Ramos (cell line): ENCODE results near the gene TUSC2.

Source experiments
- in situ Hi-C: fragments of 300-500 bp; cut with MboI; formaldehyde crosslinking; loops from one replicate; pipeline ENCODE4 v1.14.3; 2022; ENCODE audit warnings: low sequenced_read_pairs; ENCODE audit not compliant: unreplicated experiment

The TUSC2 gene

GRCh38 chr3:50338965-50339364 is 10.9 kb upstream of the TUSC2 start:
- in situ Hi-C loops = no loop called here

- in situ Hi-C loops = no loop called here
These were observed 9.3 kb upstream of the TUSC2 start for GRCh38 chr3:50337175-50337861.

DNA sequence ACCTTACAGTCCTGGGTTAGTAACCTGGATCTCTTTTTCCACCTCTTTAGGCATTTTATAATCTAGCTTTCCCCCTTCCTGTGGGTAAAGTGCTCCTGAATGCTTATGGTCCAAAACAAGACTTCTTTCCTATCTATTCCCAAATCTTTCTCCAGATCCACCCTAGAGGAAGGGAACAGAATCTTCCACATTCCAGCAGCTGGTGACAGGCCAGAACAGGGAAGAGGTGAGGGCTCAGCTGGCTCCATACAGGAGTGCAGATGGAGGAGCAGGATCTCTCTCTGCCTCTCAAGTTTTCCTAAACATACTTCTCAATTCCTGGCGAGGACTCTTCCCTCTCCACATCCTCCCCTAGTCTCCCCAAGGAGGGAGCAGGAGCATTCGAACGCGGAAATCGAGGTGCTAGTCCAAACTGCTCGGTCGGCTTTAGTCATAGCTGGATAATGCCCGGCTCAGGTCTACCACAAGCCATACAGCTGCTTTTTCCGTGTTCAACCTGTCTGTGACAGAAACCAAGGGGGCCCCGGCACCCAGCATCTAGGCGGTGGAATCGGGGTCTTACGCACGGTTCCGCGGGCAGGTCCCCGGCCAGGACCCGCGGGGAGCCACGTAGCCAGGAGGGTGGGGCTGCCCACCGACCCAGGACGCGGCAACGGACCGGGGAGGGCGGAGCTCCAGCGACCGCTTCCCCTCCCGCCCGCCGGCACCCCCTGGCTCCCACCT is 8.6 kb upstream of the TUSC2 start:
- in situ Hi-C loops = no loop called here

- in situ Hi-C loops = no loop called here
These were observed 6.5 kb upstream of the TUSC2 start for GRCh38 chr3:50334339-50335075.

DNA sequence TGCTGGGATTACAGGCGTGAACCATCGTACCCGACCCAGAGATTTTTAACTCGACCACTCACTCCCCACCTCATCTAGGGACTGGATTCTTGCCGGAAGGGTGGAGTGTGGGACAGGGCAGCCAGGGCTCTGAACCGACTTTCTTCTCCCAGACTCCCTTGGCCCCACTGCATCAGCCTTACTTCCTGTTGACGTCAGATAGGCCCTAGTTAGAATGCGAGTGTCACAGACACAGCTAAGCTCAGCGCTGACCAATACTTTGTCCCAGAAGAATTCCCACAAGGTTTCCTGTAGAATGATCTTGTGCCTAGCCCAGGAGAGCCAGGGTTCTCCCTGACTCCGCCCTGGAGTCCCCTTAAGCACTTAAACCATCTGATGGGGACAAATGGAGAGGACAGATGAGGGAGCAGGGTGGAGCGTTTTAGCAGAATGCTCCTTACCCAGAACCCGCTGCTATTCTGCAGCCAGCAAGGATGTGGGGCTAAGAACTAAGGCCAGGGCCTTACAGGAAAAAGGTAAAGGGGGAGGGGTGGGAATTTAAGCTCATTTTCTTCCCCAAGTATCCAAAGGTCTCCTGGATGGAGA is 5.8 kb upstream of the TUSC2 start:
- in situ Hi-C loops = no loop called here

GRCh38 chr3:50331364-50331907 is 3.4 kb upstream of the TUSC2 start:
- in situ Hi-C loops = no loop called here

DNA sequence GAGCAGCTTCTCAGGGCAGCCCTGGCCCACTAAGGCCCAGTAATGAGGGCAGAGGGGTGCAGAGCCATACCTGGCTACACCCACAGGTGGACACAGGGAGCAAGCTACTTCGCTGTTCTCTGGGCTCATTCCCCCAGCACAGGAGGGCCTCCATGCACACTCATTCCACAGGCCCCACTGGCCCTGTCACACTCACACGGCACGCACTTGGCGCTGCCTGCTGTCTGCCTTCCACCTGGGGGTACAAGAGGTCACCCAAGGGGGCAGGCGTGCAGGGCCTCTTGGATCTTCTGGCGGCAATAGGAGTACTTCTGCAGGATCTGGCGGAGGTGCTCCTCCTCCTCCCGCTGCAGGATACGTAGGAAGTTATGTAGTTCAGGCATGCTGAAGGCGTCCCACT is 2.3 kb upstream of the TUSC2 start:
- in situ Hi-C loops = no loop called here

DNA sequence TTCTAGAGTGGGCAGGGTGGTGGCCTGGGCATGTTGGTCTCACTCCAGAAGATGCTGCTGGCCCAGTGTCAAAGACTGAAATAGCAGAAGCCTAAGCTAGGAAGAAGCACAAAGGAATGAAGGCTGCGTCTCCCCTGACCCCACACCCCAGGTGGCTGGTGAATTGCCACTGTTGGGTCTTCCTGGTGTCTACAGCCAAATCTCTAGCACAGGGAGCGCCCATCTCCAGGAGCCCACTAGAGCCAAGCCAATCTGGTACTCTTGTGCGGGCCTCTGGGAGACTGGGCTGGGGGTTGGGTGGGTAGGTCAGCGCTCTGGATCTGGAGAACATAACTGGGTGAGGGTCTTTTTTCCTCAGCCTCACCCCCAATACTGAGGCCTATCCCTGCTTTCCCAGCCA is 894 bp downstream of the TUSC2 start:
- in situ Hi-C loops = no loop called here

DNA sequence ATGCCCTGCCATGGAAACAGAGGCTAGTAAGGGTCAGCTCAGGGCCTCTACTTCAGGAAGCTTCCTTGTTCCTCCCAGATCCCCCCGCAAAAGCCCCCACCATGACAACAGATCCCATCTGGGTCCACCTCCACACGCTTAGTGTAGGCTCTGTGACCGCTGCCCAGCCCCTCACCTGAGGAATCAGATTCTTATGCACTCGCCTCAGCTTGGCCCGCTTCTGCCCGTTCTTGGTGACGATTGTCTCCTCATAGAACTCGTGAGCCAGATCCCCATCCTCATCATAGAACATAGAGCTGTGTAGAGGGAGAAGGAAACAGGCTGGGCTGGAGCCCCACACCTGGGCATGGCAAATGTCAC is 1.9 kb downstream of the TUSC2 start:
- in situ Hi-C loops = no loop called here

DNA sequence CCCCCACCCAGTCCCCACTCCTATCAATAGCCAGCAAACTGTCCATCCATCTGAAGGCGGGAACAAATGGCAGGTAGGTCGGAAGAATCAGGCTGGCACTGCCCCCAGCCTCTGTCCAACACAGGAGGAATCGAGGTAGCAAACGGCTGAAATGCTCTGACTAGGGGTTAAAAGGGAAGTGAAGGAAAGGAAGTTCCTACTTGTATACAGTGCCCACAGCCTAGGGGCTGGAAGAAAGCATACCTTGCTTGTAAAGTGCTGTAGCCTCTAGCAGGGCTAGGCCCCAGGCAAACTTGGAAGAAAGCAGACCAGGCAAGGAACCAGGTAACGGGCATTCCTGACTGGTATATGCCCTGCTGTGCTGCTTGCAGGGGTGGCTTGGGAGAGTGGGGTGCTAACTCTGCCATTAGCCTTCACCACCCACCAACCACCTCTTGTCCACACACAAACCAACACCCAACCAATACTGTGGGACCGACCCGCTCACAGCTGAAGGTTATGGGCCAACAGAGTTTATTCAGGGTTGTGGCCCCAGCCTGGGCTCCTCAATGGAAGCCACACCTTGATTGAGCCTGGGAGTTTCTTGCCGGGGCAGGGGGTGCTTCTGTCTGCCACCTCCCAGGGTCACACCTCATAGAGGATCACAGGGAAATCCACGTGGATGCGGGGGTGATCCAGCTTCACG is 2.4 kb downstream of the TUSC2 start:
- in situ Hi-C loops = no loop called here

GRCh38 chr3:50325113-50325480 is 2.9 kb downstream of the TUSC2 start:
- in situ Hi-C loops = no loop called here

DNA sequence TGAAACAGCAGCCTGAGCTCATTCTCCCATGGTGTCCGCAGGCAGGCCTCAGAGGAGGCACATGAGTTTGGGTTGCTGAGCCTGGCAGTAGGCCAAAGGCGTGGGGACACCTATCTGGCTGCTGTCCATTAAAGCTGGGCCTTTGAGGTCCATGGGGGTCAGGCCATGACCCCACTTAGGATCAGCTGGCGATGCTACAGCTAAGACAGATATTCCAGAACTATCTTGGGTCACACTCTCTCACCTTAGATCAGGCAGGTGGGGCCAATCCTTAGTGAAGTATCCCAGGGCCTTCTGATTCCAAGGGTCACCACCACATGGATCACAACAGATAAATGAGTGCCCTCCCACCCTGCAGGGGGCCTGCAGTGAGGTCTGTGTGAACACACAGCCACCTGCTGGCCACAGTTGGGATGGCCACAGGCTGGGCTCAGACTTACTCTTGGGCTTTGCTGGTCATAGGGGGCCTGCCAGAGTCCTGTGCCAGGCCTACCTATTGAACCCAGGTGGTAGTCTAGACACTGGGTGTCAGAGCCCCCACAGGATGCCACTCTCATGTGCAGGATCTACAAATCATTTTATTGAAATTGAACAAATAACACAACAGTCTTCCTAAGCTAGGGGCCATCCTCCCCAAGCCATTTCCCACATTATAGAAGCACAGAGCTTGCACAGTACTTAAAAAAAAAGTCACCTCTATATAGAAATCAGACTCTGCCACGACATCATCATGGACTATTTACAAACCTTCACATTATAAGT is 3.5 kb downstream of the TUSC2 start:
- in situ Hi-C loops = no loop called here

DNA sequence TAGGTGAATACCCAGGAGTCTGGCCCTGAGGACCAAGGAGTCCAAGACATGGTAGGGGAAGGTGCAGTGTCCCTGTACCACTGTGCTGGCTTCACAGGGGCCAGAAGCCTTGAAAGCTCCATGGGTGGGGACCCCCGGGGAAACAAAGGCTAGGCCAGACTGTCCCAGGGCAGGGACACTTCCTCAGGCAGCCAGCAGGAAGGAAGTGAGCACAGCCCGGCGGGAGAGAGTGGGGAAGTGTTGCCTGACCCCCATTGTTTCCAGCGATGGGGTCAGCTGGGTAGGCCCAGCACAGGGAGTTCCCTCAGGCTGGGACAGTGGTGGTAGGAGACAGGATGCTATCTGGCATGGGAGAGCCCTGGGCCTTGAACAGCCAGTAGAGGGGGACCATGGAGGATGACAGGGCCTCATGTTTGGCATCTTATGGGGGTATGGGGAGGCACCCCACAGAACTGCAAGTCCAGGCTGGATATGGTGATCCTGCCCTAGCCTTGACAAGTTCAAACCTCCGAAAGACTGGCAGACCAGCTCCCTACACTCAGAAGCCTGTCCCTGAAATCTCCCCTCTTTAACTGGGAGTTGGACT is 4.3 kb downstream of the TUSC2 start:
- in situ Hi-C loops = no loop called here

DNA sequence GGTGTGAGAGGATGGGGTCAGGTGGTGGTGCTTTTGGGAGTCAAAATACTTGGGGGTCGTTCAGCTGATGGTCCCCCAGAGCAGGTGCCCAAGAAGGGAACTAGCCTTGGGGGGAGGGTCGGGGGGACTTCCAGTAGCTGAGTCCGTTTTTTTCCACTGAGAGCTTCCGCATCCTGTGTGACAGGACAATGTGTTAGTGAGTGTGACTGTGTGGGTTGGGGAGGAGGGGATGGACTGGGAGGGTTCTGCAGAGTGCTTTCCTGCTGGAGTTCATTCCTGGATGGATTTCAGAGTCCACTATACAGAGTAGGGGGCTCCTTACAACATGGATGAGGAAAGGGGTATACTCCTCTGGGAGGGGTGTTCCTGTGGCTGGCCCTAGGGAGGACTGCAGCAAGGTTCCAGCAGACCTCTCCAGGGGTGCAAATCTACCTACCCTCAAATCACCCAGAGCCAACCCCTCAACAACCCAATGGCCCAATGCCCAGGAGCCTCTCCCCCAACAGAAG is 4.9 kb downstream of the TUSC2 start:
- in situ Hi-C loops = no loop called here

DNA sequence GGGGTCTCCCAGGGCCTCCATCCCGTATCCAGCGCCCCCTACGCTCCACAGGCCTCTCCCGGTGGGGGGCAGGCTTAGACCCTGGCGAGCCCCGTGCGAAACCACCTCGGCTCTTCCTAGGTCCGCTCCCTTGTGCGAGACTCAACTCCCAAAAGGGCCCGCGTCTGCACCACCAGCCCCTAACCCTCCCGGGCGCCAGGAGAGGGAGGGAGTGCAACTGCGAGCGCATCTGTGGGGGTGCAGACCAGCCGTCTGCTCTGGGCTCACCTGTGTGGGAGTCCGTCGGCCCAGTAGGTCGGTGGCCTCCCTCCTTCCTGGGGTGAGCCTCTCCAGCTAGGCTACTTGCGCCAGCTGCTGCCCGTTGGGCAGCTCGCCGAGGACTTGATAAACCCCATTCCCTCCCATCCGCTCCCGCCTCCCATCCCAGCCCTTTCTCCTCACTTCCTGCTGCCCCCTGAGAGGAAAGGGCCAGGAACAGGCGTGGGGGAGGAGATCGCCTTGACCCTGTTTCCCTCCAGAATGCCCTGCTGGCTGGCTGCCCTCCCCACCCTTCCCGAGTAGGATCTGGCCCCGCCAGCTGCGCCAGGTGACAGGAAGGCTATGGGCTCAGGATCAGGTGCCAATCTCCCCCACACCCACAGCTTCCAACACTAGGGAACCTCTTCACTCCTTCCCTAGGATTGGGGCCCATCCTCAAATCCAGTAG is 5.5 kb downstream of the TUSC2 start, which contains the start of gene HYAL2:
TSS of gene HYAL2 (minus strand) at position 360 of the 706 bp plus-strand sequence. CDS start 2,256 bp downstream, outside the sequence.
- in situ Hi-C loops = no loop called here

DNA sequence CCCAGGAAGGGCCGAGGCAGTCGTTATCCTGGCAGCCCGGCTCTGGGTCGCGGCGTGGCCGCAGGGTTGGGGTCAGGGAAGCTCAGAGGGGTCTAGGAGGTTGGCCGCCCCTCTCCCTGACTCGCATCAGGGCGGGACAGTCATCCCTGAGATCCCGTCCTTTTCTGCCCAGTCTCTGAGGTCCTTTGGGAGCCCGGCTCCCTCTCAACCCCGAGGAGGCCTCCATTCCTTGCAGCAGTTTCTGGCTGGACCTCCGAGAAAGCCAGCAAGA is 6.0 kb downstream of the TUSC2 start:
- in situ Hi-C loops = no loop called here

DNA sequence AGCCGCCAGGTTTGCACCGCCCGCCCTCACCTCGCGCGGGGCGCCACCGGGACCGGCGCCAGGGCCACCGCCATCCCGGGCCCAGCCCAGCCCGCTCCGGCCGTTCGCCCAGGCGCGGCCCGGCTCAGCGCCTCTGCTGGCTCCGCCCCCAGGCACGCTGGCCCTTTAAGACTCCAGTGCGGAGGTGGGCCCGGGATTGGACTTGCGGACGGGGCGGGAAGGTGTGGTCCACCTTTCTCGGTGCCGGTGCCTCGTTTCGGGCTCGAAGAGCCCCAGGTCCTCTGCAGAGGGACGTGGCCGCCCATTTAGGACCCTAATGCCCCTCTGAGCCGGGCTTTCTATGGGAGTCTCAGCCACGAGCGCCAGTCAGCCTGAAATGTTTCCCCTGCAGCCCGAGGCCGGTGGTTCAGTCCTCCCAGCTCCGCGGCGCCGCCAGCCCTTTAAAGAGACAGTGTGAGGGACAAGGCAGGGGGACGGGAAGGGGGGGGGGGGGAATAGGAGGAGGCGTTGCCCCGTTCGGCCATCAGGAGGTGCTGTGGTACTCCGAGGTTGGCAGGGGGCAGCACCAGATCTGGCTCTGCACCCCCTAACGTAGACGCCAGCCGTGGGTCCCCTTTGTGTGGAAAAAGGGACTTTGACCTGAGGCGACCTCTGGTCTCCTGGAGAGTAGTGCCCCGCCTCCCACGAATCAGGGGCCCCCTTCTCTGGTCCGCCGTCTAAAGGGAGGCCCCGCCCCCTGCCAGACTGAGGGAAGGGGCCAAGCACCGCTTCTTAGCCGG is 6.5 kb downstream of the TUSC2 start:
- in situ Hi-C loops = no loop called here

- in situ Hi-C loops = no loop called here
These were observed 7.1 kb downstream of the TUSC2 start for GRCh38 chr3:50320853-50321335.
